H1 (cell line): ENCODE results near the gene STK11. TPM values are rescaled to one million over a fixed set of nuclear protein-coding genes. Genes with fewer than 3 reads are reported as not detected.
A peak's percentile ranks its signal among the peaks of the same experiment; 100 is the strongest.

Source experiments
- CTCF ChIA-PET: fragments of 300-600 bp; sonication (Branson Sonifier 250); formaldehyde crosslinking; loops from one replicate; lab custom pipeline; 2021; ENCODE audit not compliant: partially characterized antibody; lab: Charles Lee
- POLR2A ChIA-PET: fragments of 300-600 bp; sonication (Branson Sonifier 250); formaldehyde crosslinking; loops from one replicate; lab custom pipeline; 2021; ENCODE audit warnings: inconsistent platforms; ENCODE audit not compliant: partially characterized antibody; lab: Charles Lee
- DNase-seq, 2 experiments: peaks; one replicate each; pipeline versions ENCODE4 v3.0.0 to v3.0.0-alpha.2; 2010 to 2022; ENCODE audit warnings: low spot score in 2 of 2, low read depth in 1 of 2, mixed read lengths in 1 of 2
- FAIRE-seq: peaks from 2 replicates; lab custom pipeline; 2011; peaks lifted over from hg19 to GRCh38; lab: Jason Lieb, UNC
- H2AFZ ChIP-seq: 2 replicates; pipeline ENCODE4 v1.8.1; 2012; ENCODE audit warnings: low read length, inconsistent platforms
- H2AK5ac ChIP-seq: 2 replicates; pipeline ENCODE4 v1.6.1; 2013; ENCODE audit warnings: low read depth, low read length
- H2BK120ac ChIP-seq: replicated peaks from 2 replicates; pipeline ENCODE3; 2013; ENCODE audit warnings: low read depth, low read length, inconsistent platforms
- H2BK12ac ChIP-seq: 2 replicates; pipeline ENCODE4 v1.6.1; 2013; ENCODE audit warnings: low read depth, low read length
- H2BK15ac ChIP-seq: 2 replicates; pipeline ENCODE4 v1.6.1; 2013; ENCODE audit warnings: low read length
- H2BK20ac ChIP-seq: 2 replicates; pipeline ENCODE4 v1.6.1; 2013; ENCODE audit warnings: low read length
- H2BK5ac ChIP-seq: 2 replicates; pipeline ENCODE4 v1.6.1; 2013; ENCODE audit warnings: low read depth, low read length
- H3K14ac ChIP-seq: 2 replicates; pipeline ENCODE4 v1.6.1; 2013; ENCODE audit warnings: inconsistent platforms; ENCODE audit not compliant: insufficient read length
- H3K18ac ChIP-seq: 2 replicates; pipeline ENCODE4 v1.6.1; 2013; ENCODE audit warnings: low read length; ENCODE audit errors: extremely low read depth
- H3K23ac ChIP-seq: 2 replicates; pipeline ENCODE4 v1.6.1; 2013; ENCODE audit warnings: inconsistent platforms; ENCODE audit not compliant: insufficient read length
- H3K23me2 ChIP-seq: 2 replicates; pipeline ENCODE4 v1.6.1; 2013; ENCODE audit warnings: low read depth, low read length
- H3K27ac ChIP-seq: 2 replicates; pipeline ENCODE4 v1.6.1; 2011; ENCODE audit warnings: low read depth, low read length, inconsistent platforms
- H3K27me3 ChIP-seq, 4 experiments: replicated peaks in 1 of 4; 1 replicate in 1 of 4; 2 replicates in 3 of 4; pipeline versions ENCODE4 v1.6.1 to v1.8.1; 2011 to 2013; ENCODE audit warnings: low read length in 3 of 4, mild to moderate bottlenecking in 3 of 4, inconsistent platforms in 2 of 4, mixed read lengths in 2 of 4, moderate library complexity in 1 of 4; ENCODE audit not compliant: control insufficient read depth in 3 of 4, insufficient read depth in 3 of 4; ENCODE audit errors: extremely low read depth in 1 of 4
- H3K36me3 ChIP-seq, 4 experiments: 2 replicates each; pipeline versions ENCODE4 v1.6.1 to v1.8.1; 2011 to 2013; ENCODE audit warnings: mild to moderate bottlenecking in 4 of 4, low read length in 3 of 4, moderate library complexity in 2 of 4, control low read depth in 1 of 4, inconsistent platforms in 1 of 4; ENCODE audit not compliant: insufficient read depth in 4 of 4, control insufficient read depth in 2 of 4
- H3K4ac ChIP-seq: replicated peaks from 2 replicates; pipeline ENCODE3; 2013; ENCODE audit warnings: low read length, low read depth, mixed read lengths, inconsistent platforms; ENCODE audit not compliant: insufficient read length
- H3K4me1 ChIP-seq, 4 experiments: replicated peaks in 1 of 4; 1 replicate in 1 of 4; 2 replicates in 3 of 4; pipeline versions ENCODE4 v1.6.1 to v1.8.1; 2011 to 2013; ENCODE audit warnings: low read length in 3 of 4, inconsistent platforms in 2 of 4, mixed read lengths in 1 of 4; ENCODE audit not compliant: insufficient read depth in 4 of 4, control insufficient read depth in 3 of 4
- H3K4me2 ChIP-seq, 2 experiments: 2 replicates each; pipeline versions ENCODE4 v1.6.1 to v1.8.1; 2011 to 2013; ENCODE audit warnings: low read depth in 2 of 2, low read length in 2 of 2, control low read depth in 1 of 2, inconsistent platforms in 1 of 2, mild to moderate bottlenecking in 1 of 2; ENCODE audit not compliant: insufficient read depth in 1 of 2
- H3K4me3 ChIP-seq, 4 experiments: fragments of 200-600, 300-600 bp in 1 of 4; sonication (generic), shearing (Covaris generic), sonication (Bioruptor Twin) in 1 of 4; 2 replicates each; pipeline versions ENCODE4 v1.5.1 to v1.8.1; 2011 to 2016; ENCODE audit warnings: low read length in 4 of 4, low read depth in 3 of 4, control low read depth in 2 of 4, inconsistent platforms in 2 of 4, mild to moderate bottlenecking in 2 of 4, mixed read lengths in 1 of 4, moderate library complexity in 1 of 4; ENCODE audit not compliant: insufficient read depth in 2 of 4; ENCODE audit errors: extremely low read depth in 1 of 4
- H3K56ac ChIP-seq: replicated peaks from 2 replicates; pipeline ENCODE3; 2013; ENCODE audit warnings: low read depth, mild to moderate bottlenecking, mixed read lengths, low read length, inconsistent platforms; ENCODE audit not compliant: insufficient read length
- H3K79me1 ChIP-seq: 2 replicates; pipeline ENCODE4 v1.6.1; 2013; ENCODE audit warnings: low read depth, low read length, control low read depth
- H3K79me2 ChIP-seq, 2 experiments: 2 replicates each; pipeline versions ENCODE4 v1.6.1 to v1.8.1; 2012 to 2013; ENCODE audit warnings: low read length in 2 of 2, mild to moderate bottlenecking in 2 of 2, inconsistent platforms in 1 of 2; ENCODE audit not compliant: insufficient read depth in 2 of 2, control insufficient read depth in 1 of 2
- H3K9ac ChIP-seq, 4 experiments: replicated peaks in 1 of 4; 1 replicate in 1 of 4; 2 replicates in 3 of 4; pipeline versions ENCODE4 v1.6.1 to v1.8.1; 2011 to 2013; ENCODE audit warnings: low read depth in 3 of 4, low read length in 3 of 4, control low read depth in 2 of 4, mild to moderate bottlenecking in 2 of 4, moderate library complexity in 2 of 4, inconsistent platforms in 1 of 4; ENCODE audit errors: extremely low read depth in 1 of 4
- H3K9me3 ChIP-seq, 2 experiments: 2 replicates each; pipeline versions ENCODE4 v1.6.1 to v1.8.1; 2012 to 2013; ENCODE audit warnings: mild to moderate bottlenecking in 2 of 2, moderate library complexity in 2 of 2, control low read depth in 1 of 2, inconsistent platforms in 1 of 2, low read depth in 1 of 2, low read length in 1 of 2, mixed read lengths in 1 of 2; ENCODE audit not compliant: insufficient read depth in 2 of 2
- H4K20me1 ChIP-seq, 2 experiments: replicated peaks in 1 of 2; 2 replicates each; pipeline versions ENCODE3 to v1.8.1; 2011 to 2013; ENCODE audit warnings: inconsistent platforms in 2 of 2, low read length in 2 of 2, mild to moderate bottlenecking in 1 of 2; ENCODE audit not compliant: insufficient read depth in 2 of 2, control insufficient read depth in 1 of 2
- H4K5ac ChIP-seq: 2 replicates; pipeline ENCODE4 v1.6.1; 2013; ENCODE audit warnings: low read length, low read depth, mixed read lengths, inconsistent platforms; ENCODE audit not compliant: insufficient read length
- H4K8ac ChIP-seq: 2 replicates; pipeline ENCODE4 v1.8.0; 2013; ENCODE audit warnings: mild to moderate bottlenecking, moderate library complexity, low read length, inconsistent platforms; ENCODE audit not compliant: insufficient read depth; ENCODE audit errors: extremely low read depth
- H4K91ac ChIP-seq: replicated peaks from 2 replicates; pipeline ENCODE3; 2013; ENCODE audit warnings: low read length, mixed read lengths, inconsistent platforms; ENCODE audit not compliant: insufficient read length
- ASH2L ChIP-seq: fragments of 200-600, 300-600 bp; sonication (generic); IDR thresholded peaks from one replicate; pipeline ENCODE4 v1.7.1; 2017; ENCODE audit warnings: low read length
- CREB1 ChIP-seq: IDR thresholded peaks from 2 replicates; pipeline ENCODE4 v1.6.1; 2012; ENCODE audit warnings: inconsistent platforms
- MAFK ChIP-seq: IDR thresholded peaks from 2 replicates; pipeline ENCODE4 v1.6.1; 2012; ENCODE audit warnings: low read depth, mild to moderate bottlenecking, improper control_type of control experiment, low read length
- NRF1 ChIP-seq: IDR thresholded peaks from 2 replicates; pipeline ENCODE4 v1.6.1; 2011; ENCODE audit warnings: mild to moderate bottlenecking, low read depth, low read length, improper control_type of control experiment
- PHF8 ChIP-seq: fragments of 200-600 bp; sonication (generic); conservative IDR thresholded peaks from 2 replicates; pipeline ENCODE4 v1.7.1; 2012; ENCODE audit warnings: low read depth, mild to moderate bottlenecking, inconsistent platforms, low read length, moderate library complexity
- RBBP5 ChIP-seq: IDR thresholded peaks from 2 replicates; pipeline ENCODE4 v1.7.1; 2012; ENCODE audit warnings: low read depth, mild to moderate bottlenecking, inconsistent platforms, low read length, moderate library complexity, borderline replicate concordance
- ZNF274 ChIP-seq: IDR thresholded peaks from 2 replicates; pipeline ENCODE4 v1.7.0; 2012; ENCODE audit warnings: low read length, borderline replicate concordance; ENCODE audit errors: extremely low read depth
- WGBS, 2 experiments: shearing (Covaris generic) in 1 of 2; methylation state at CpG; one replicate each; pipeline versions ENCODE4 v1.1.6 to v1.1.7; 2013 to 2015; ENCODE audit warnings: low lambda C conversion rate in 2 of 2, mixed read lengths in 2 of 2, inconsistent platforms in 1 of 2, low coverage in 1 of 2, missing lambda C conversion rate in 1 of 2; ENCODE audit not compliant: insufficient replicate concordance in 2 of 2, insufficient coverage in 1 of 2, insufficient read length in 1 of 2; ENCODE audit errors: extremely low coverage in 1 of 2, missing lambda C conversion rate in 1 of 2; 5-methylcytosine and 5-hydroxymethylcytosine counted together
- polyA plus RNA-seq, 7 experiments: library from polyadenylated mRNA; depleted of rRNA in 3 of 7; stranded (reverse) in 5 of 7; unstranded in 2 of 7; fragments of >200 nt in 5 of 7; fragments of 200-250 nt in 2 of 7; gene quantifications; 1 replicate in 5 of 7; 2 replicates in 1 of 7; 4 replicates in 1 of 7; pipeline versions ENCODE4 v1.2.1 to v1.2.3, GENCODE V29; 2011 to 2013; ENCODE audit warnings: missing spikeins in 2 of 7, mixed read lengths in 2 of 7
- total RNA-seq: library from RNA; stranded (reverse); fragmentation: NEBNext Ultra II Directional; extraction: Animal tissue kit (Norgen Biotek cat#: 25700); gene quantifications from 2 replicates; pipeline ENCODE4 v1.2.1, GENCODE V29; 2021
- TF ChIP-seq, protein P1 (sequence below): IDR thresholded peaks from 2 replicates; pipeline ENCODE4 v1.6.1; 2012; ENCODE audit warnings: low read length, inconsistent platforms
- TF ChIP-seq, protein P2 (sequence below): IDR thresholded peaks from 2 replicates; pipeline ENCODE4 v1.6.1; 2011; ENCODE audit warnings: low read length, improper control_type of control experiment

STK11 gene
- total and polyA plus RNA-seq, 2 of the 8 experiments (the other 6 are each of a cell fraction or from before 2014, with no cell fraction given): 45.3 to 70.7 TPM

DNA sequence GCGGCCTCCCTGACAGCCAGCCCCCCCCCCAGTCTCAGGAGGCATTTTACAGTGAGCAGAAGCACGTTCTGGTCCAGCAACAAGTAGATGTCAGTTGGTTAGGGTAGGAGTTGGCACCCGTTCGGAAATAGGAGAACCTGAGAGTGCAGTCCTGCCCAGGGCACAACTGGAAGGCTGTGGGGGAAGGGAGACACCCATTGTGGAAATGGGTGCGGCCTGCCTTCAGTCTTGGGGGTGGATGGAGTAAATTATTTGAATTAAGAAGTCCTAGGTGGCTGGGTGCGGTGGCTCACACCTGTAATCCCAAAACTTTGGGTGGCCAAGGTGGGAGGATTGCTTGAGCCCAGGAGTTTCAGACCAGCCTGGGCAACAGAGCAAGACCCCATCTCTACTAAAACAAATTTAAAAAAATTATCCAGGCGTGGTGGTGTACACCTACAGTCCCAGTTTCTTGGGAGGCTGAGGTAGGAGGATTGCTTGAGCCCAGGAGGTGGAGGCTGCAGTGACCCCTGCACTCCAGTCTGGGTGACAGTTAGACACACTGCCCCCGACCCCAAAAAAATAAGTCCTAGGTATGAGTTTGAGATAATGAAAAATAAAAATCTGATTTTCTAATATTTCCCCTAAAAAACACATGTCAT, 64.8 kb downstream of the STK11 start:
- FAIRE-seq (no peak), DNase-seq (no peak)
- Histone ChIP-seq H2AK5ac (no peak overlapping the region; the same call in 1 of the 2 replicates), H2AFZ (no peak overlapping the region), H3K23me2 (peaks cover 23% of the 10 kb centered on the region; the same call in 1 of the 2 replicates), H3K4me2 (peak overlapping the region; percentile 83 to 99), H3K4me1 (peaks cover 4 to 49% (median 35%) of the 10 kb centered on the region in 4 experiments), H3K4ac (peak overlapping the region; percentile 48), H2BK5ac (peak overlapping the region; percentile 72), H4K91ac (peak overlapping the region; percentile 96), H3K4me3 (peak overlapping the region; percentile 74 to 95 (median 90)), H3K79me2 (peaks cover 5 to 32% of the 10 kb centered on the region in 2 experiments), H3K14ac (no peak overlapping the region), H2BK15ac (no peak overlapping the region), H3K23ac (no peak overlapping the region), H4K8ac (peak overlapping the region; percentile 99; the same call in 1 of the 2 replicates), H3K18ac (no peak overlapping the region), H3K79me1 (peaks cover 17% of the 10 kb centered on the region), H2BK20ac (no peak overlapping the region), H3K27me3 (peaks cover 0 to 10% (median 5%) of the 10 kb centered on the region in 4 experiments; a peak in 4 of 7 replicates), H3K9me3 (no peaks in the 10 kb centered on the region), H3K9ac (peak overlapping the region in 3 of 4 experiments; percentile 91 to 97 (median 97); a peak in 6 of 7 replicates), H4K5ac (peak overlapping the region; percentile 0), H3K56ac (no peak overlapping the region), H3K36me3 (peaks cover 33 to 46% (median 41%) of the 10 kb centered on the region in 4 experiments), H3K27ac (peak overlapping the region; percentile 98), H2BK120ac (no peak overlapping the region), H4K20me1 (peaks cover 7 to 25% of the 10 kb centered on the region in 2 experiments), H2BK12ac (no peak overlapping the region)
- CTCF ChIA-PET: interaction anchor here (15.9 kb wide), 1 partner anchor 27 kb away, joined by 212 read pairs; the partner anchor contains the start of gene ATP5F1D
- POLR2A ChIA-PET: interaction anchor here (1.3 to 19.4 kb wide), 15 partner anchors 6 to 244 kb away, joined by 3 to 456 read pairs (median 9); partner anchors contain the start of genes CIRBP, CNN2, EFNA2 and FAM174C
- 67% methylated on average over 8 of the region's 8 CpGs; no CpG with 5 or more reads in 1 of the 2 experiments for WGBS, 2 experiments
- TF ChIP-seq ASH2L (no peak), CREB1 (0 out of 2 replicates have a peak, but pooled peaks have one; percentile 8), PHF8 (no peak), ZNF274 (no peak), RBBP5 (no peak), NRF1 (no peak), MAFK (no peak)
- TF ChIP-seq, protein P1, sequence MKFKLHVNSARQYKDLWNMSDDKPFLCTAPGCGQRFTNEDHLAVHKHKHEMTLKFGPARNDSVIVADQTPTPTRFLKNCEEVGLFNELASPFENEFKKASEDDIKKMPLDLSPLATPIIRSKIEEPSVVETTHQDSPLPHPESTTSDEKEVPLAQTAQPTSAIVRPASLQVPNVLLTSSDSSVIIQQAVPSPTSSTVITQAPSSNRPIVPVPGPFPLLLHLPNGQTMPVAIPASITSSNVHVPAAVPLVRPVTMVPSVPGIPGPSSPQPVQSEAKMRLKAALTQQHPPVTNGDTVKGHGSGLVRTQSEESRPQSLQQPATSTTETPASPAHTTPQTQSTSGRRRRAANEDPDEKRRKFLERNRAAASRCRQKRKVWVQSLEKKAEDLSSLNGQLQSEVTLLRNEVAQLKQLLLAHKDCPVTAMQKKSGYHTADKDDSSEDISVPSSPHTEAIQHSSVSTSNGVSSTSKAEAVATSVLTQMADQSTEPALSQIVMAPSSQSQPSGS: no peak
- TF ChIP-seq, protein P2, sequence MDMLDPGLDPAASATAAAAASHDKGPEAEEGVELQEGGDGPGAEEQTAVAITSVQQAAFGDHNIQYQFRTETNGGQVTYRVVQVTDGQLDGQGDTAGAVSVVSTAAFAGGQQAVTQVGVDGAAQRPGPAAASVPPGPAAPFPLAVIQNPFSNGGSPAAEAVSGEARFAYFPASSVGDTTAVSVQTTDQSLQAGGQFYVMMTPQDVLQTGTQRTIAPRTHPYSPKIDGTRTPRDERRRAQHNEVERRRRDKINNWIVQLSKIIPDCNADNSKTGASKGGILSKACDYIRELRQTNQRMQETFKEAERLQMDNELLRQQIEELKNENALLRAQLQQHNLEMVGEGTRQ: no peak
